Testis (tissue), 2 donors: ENCODE data around the gene PRR30.
"Not testable (repeated sequence)": the region's sequence is repeated elsewhere in the genome, so short reads cannot be mapped to it uniquely, and the experiment has no call there.

Experiments used
- POLR2A ChIP-seq: fragments of 450-650 bp; IDR thresholded peaks from one replicate; pipeline ENCODE4 v1.6.1; 2017; ENCODE audit warnings: antibody characterized with exemption, mild to moderate bottlenecking, moderate library complexity
- TF ChIP-seq, protein P1 (sequence below), 3 experiments: fragments of 450-650 bp in 2 of 3; fragments of 200-600 bp in 1 of 3; sonication (generic) in 1 of 3; IDR thresholded peaks; one replicate each; pipeline ENCODE4 v1.5.1; 2016 to 2019; ENCODE audit warnings: antibody characterized with exemption in 3 of 3, mild to moderate bottlenecking in 2 of 3, moderate library complexity in 1 of 3

DNA sequence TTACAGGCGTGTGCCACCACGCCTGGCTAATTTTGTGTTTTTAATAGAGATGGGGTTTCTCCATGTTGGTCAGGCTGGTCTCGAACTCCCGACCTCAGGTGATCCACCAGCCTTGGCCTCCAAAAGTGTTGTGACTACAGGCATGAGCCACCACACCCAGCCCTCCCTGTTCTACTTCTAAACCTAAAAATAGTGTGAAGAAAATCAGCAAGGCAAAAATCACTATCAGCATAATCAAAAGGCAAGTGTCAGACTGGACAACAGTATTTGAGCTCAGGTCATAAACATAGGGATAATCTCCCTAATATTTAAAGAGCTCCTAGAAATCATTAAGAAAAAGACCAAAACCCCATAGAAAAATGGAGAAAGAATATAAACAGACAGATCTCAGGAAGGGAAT lies 36.6 kb upstream of the PRR30 start:
- TF ChIP-seq, protein P1, sequence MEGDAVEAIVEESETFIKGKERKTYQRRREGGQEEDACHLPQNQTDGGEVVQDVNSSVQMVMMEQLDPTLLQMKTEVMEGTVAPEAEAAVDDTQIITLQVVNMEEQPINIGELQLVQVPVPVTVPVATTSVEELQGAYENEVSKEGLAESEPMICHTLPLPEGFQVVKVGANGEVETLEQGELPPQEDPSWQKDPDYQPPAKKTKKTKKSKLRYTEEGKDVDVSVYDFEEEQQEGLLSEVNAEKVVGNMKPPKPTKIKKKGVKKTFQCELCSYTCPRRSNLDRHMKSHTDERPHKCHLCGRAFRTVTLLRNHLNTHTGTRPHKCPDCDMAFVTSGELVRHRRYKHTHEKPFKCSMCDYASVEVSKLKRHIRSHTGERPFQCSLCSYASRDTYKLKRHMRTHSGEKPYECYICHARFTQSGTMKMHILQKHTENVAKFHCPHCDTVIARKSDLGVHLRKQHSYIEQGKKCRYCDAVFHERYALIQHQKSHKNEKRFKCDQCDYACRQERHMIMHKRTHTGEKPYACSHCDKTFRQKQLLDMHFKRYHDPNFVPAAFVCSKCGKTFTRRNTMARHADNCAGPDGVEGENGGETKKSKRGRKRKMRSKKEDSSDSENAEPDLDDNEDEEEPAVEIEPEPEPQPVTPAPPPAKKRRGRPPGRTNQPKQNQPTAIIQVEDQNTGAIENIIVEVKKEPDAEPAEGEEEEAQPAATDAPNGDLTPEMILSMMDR (IDR thresholded peaks at IDR 0.05), result not testable (repeated sequence)
- TF ChIP-seq POLR2A, result not testable (repeated sequence)
